NCI-H748 (cell line): ENCODE measurements around the gene KIAA1671.
"Not testable (repeated sequence)": the region's sequence is repeated elsewhere in the genome, so short reads cannot be mapped to it uniquely, and the experiment has no call there.

ENCODE experiments used
- DNase-seq: peaks from one replicate; lab custom pipeline; 2025; ENCODE audit not compliant: unreplicated experiment; lab: John Stamatoyannopoulos, UW

The KIAA1671 gene

GRCh38 chr22:24951942-24952836 lies at the start of gene KIAA1671:
KIAA1671 (plus strand) TSS chr22:24952716; CDS start chr22:25028000, 75,284 bp downstream.
- peak; percentile 83 for DNase-seq

- DNase-seq: peak; percentile 11
These were observed 46.6 kb upstream of the KIAA1671 start for GRCh38 chr22:24905909-24906308.

- DNase-seq: not testable (repeated sequence)
These were observed 45.4 kb upstream of the KIAA1671 start for GRCh38 chr22:24907101-24907500.

- DNase-seq: no peak
These were observed 32.5 kb upstream of the KIAA1671 start for GRCh38 chr22:24920029-24920428.

- no peak for DNase-seq
These were observed 26.7 kb upstream of the KIAA1671 start for GRCh38 chr22:24925586-24926427.

- DNase-seq: no peak
These were observed 26.1 kb upstream of the KIAA1671 start for GRCh38 chr22:24926428-24926725.

GRCh38 chr22:24926849-24927579 lies 25.5 kb upstream of the KIAA1671 start:
- DNase-seq: no peak

GRCh38 chr22:24928322-24928721 lies 24.2 kb upstream of the KIAA1671 start:
- DNase-seq: no peak

- no peak for DNase-seq
These were observed 21.8 kb upstream of the KIAA1671 start for GRCh38 chr22:24930678-24931077.

- no peak for DNase-seq
These were observed 16.6 kb upstream of the KIAA1671 start for GRCh38 chr22:24935771-24936483.

- peak; percentile 27 for DNase-seq
These were observed 15.4 kb upstream of the KIAA1671 start for GRCh38 chr22:24937114-24937513.

- DNase-seq: peak; percentile 54
These were observed 13.7 kb upstream of the KIAA1671 start for GRCh38 chr22:24938741-24939341.

- DNase-seq: no peak
These were observed 10.2 kb upstream of the KIAA1671 start for GRCh38 chr22:24942301-24942700.

- DNase-seq: no peak
These were observed 8.1 kb upstream of the KIAA1671 start for GRCh38 chr22:24944217-24944937.

- DNase-seq: no peak
These were observed 7.1 kb upstream of the KIAA1671 start for GRCh38 chr22:24945430-24945829.

GRCh38 chr22:24947383-24947782 lies 5.1 kb upstream of the KIAA1671 start:
- DNase-seq: no peak

- DNase-seq: peak; percentile 3
These were observed 4.6 kb upstream of the KIAA1671 start for GRCh38 chr22:24947881-24948280.

- DNase-seq: no peak
These were observed 3.9 kb upstream of the KIAA1671 start for GRCh38 chr22:24948356-24949202.
